NCI-H146 treated with DMSO at 0.1 percent for 48 hours (cell line): Measurements from ENCODE around the gene TES.
"Not testable (repeated sequence)": the region's sequence is repeated elsewhere in the genome, so short reads cannot be mapped to it uniquely, and the experiment has no call there.

Experiments used
- DNase-seq: peaks from one replicate; lab custom pipeline; 2025; ENCODE audit not compliant: unreplicated experiment; lab: John Stamatoyannopoulos, UW

The TES gene

DNA sequence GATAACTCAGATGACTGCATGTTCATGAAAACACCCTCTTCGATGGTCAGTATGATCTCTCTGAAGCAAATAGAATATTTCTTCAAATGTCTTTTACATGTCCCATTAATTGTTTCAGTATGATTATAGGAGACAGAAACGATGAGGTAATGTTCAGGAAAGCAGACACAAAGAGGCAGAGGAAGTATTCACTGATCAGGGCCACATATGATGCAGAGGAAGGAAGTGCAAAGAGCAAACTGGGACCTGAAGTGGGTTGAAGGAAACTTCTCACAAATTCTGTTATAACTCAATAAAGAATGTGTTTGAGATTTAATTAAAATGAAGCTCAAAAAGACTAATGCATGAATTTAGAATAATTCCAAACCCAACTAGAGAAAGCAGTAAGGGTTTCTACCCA is 70.5 kb downstream of the TES start:
- DNase-seq: no peak

- DNase-seq: no peak
Measured at GRCh38 chr7:116283595-116284204, 73.4 kb downstream of the TES start.

- no peak for DNase-seq
Measured at GRCh38 chr7:116284390-116284789, 74.1 kb downstream of the TES start.

DNA sequence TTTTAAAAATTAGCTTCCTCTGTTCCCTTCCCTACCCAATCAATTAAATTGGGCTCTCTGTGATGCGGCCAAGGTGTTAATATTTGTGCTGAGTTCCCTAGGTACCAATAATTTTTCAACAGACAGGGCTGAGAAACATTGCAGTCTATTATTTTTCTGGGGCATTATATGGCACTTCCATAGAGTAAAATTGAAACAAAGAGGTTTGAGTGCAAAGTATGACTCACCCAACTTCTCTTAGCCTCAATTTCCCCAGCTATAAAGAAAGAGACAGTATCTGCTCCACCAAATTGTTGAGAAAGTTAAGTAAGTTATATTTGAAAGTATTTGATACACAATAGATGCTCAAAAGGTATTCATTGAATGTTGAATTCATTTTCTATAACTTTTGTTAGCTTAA is 74.9 kb downstream of the TES start:
- DNase-seq: no peak

DNA sequence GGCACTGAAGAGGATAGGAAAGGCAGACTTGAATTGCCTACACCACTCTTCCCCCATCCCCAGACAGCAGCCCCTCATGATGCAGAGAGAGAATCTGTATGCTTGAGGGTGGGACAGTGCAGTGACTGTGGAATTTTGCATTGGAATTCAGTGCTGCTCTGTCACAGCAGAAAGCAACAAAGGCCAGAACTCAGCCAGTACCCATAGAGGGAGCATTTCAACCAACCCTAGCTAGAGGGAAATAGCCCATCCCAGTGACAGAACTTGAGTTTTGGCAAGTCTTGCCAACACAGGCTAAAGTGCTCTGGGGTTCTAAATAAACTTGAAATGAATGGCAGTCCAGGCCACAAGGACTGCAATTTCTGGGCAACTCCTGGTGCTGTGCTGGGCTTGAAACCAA is 80.4 kb downstream of the TES start:
- no peak for DNase-seq

GRCh38 chr7:116291937-116292336 is 81.6 kb downstream of the TES start:
- DNase-seq: no peak

GRCh38 chr7:116292381-116292780 is 82.0 kb downstream of the TES start:
- DNase-seq: no peak

- DNase-seq: no peak
Measured at GRCh38 chr7:116293139-116293538, 82.8 kb downstream of the TES start.

- no peak for DNase-seq
Measured at GRCh38 chr7:116293633-116294032, 83.3 kb downstream of the TES start.

- DNase-seq: not testable (repeated sequence)
Measured at GRCh38 chr7:116295903-116296302, 85.6 kb downstream of the TES start.

DNA sequence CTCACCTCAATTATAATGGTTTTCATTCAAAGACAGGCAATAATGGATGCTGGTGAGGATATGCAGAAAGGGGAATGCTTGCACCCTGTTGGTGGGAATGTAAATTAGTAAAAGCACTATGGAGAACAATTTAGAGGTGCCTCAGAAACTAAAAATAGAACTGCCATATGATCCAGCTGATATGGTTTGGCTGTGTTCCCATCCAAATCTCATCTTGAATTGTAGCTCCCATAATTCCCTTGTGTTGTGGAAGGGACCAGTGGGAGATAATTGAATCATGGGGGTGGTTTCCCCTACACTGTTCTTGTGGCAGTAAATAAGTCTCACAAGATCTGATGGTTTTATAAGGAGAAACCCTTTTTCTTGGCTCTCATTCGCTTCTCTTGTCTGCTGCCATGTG is 87.7 kb downstream of the TES start:
- DNase-seq: no peak

GRCh38 chr7:116298576-116298975 is 88.2 kb downstream of the TES start:
- DNase-seq: no peak

DNA sequence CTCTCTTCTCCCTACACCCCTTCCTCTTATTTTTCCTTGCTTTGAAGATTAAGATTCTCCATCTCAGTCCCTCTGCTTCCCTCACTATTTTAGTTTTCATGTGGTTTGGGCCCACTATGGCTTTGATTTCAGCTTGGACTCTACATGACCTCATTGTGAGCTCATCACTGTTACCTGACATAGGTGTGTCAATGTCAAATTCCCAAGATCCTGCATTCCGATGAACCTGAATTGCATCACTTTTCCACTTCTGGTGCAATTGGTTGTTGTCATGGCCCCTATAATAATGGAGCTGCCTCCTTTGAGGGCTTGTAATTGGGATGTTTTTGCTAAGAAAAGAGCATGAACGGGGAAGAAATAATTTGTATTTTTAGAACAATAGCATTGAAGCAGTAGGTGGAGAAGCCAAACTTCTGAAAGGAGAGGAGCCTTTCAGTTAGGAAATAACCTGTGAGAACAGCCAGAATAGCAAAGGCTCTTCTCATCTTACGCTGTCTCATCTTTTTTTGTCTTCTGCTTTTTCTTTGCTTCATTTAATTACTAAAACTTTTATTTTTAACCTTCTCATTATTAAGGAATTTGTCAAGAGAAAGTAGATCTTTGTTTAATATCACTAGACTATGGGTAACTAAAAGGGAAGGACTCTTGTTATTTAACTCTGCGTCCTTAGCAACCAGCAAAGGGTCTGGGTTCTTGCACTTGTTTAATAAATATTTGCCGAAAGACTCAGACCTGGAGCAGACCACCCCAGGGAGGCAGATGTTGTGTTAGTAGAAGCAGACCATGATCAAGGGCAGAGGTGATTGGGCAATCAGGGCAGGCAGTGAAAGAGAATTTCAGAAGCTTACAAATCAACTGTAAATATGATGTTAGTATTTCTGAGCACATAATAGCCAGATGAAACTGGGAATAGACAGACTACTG is 95.4 kb downstream of the TES start:
- no peak for DNase-seq

DNA sequence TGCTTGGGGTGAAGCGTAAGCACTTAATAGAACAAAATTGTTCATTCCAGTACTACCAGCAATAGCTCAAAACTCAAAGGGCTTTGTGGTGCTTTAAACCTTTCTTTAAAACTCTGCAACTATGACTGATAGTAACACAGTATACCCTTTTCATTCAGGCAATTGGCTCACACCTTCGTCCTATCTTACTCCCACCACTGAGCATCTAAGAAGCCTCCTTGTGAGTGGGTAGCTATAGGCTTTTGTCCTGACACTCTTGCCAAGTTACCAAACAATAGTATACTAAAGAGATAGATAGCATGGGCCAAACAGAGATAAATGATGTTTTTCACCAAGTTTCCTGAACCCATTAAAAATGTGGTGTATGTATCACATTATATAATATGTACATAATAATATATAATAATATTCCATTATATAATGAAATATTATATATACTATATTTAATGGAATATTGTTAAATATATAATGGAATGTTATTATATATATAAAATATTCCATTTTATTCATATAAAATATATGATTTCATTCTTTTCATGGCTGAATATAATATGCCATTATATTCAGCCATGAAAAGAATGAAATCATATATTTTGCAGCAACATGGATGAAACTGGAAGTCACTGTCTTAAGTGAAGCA is 96.2 kb downstream of the TES start:
- DNase-seq: no peak

GRCh38 chr7:116307253-116307652 is 96.9 kb downstream of the TES start:
- no peak for DNase-seq
